Psoas muscle (tissue), 8 donors: Measurements from ENCODE around the gene TMEM119. TPM values are rescaled to one million over a fixed set of nuclear protein-coding genes. Genes with fewer than 3 reads are reported as not detected.
A peak's percentile ranks its signal among the peaks of the same experiment; 100 is the strongest.

Source experiments
- ATAC-seq, 4 donors: fragments of 200-7000 bp; cut with Tn5 transposase; one replicate each; pipeline ENCODE4 v1.9.1; 2020; ENCODE audit warnings: moderate library complexity in 3 of 4, mild to moderate bottlenecking in 2 of 4
- DNase-seq, 2 donors: peaks; one replicate each; pipeline ENCODE4 v3.0.0-alpha.2; 2020
- H3K27ac ChIP-seq: fragments of 200-600 bp; one replicate; pipeline ENCODE4 v1.8.0; 2022
- H3K27me3 ChIP-seq, 3 donors: fragments of 200-600 bp in 1 of 3; one replicate each; pipeline versions ENCODE4 v1.6.1 to v1.8.0; 2013 to 2022; ENCODE audit warnings: low read length in 2 of 3, mild to moderate bottlenecking in 2 of 3, moderate library complexity in 1 of 3; ENCODE audit not compliant: insufficient read depth in 3 of 3
- H3K36me3 ChIP-seq, 2 donors: fragments of 200-600 bp in 1 of 2; one replicate each; pipeline versions ENCODE4 v1.6.1 to v1.8.0; 2013 to 2022; ENCODE audit warnings: low read depth in 1 of 2, mild to moderate bottlenecking in 1 of 2, moderate library complexity in 1 of 2; ENCODE audit not compliant: insufficient read depth in 1 of 2
- H3K4me1 ChIP-seq: fragments of 200-600 bp; one replicate; pipeline ENCODE4 v1.8.0; 2022
- H3K4me3 ChIP-seq: fragments of 200-600 bp; one replicate; pipeline ENCODE4 v1.8.0; 2022; ENCODE audit warnings: mild to moderate bottlenecking
- H3K9me3 ChIP-seq: fragments of 200-600 bp; one replicate; pipeline ENCODE4 v1.8.0; 2022
- CTCF ChIP-seq: fragments of 200-600 bp; IDR thresholded peaks from one replicate; pipeline ENCODE4 v1.8.0; 2022; ENCODE audit warnings: antibody characterized with exemption
- WGBS, 3 donors: extraction: QIAGEN DNeasy Blood & Tissue Kit; methylation state at CpG; one replicate each; pipeline versions ENCODE4 v1.1.6 to v1.1.7; 2013; 5-methylcytosine and 5-hydroxymethylcytosine counted together
- intact Hi-C, 2 donors: fragments of 100-400 bp; cut with DNase I; formaldehyde crosslinking; loops; one replicate each; pipeline versions ENCODE4 v1.11.0 to v1.14.2; 2022
- polyA plus RNA-seq, 3 donors: library from polyadenylated mRNA; stranded (reverse); fragments of 200-250 nt; gene quantifications; one replicate each; pipeline ENCODE4 v1.2.3, GENCODE V29; 2013
- total RNA-seq, 4 donors: library from RNA; stranded (reverse); fragmentation: NEBNext Ultra II Directional in 2 of 4; extraction: Animal tissue kit (Norgen Biotek cat#: 25700) in 2 of 4; gene quantifications; one replicate each; pipeline versions ENCODE4 v1.2.1 to v1.2.4, GENCODE V29; 2021 to 2023
- donor health status: healthy with polysubstance abuse.
- donor health status: DM: no; HTN: no; CAD: no; lungs with moderate emphysema.
- donor health status: Bipolar disorder and iron deficiency.
- donor health status: healthy.
- donor health status: DM: yes; HTN: yes; CAD: no.
- donor health status: DM: no; HTN: no; CAD: no.
- donor health status: DM: no; HTN: no; CAD: no.
- donor health status: DM: yes; HTN: yes; CAD: no.

The TMEM119 gene
- total and polyA plus RNA-seq, 7 donors, result 0.25 to 2.6 (median 0.36) TPM

DNA sequence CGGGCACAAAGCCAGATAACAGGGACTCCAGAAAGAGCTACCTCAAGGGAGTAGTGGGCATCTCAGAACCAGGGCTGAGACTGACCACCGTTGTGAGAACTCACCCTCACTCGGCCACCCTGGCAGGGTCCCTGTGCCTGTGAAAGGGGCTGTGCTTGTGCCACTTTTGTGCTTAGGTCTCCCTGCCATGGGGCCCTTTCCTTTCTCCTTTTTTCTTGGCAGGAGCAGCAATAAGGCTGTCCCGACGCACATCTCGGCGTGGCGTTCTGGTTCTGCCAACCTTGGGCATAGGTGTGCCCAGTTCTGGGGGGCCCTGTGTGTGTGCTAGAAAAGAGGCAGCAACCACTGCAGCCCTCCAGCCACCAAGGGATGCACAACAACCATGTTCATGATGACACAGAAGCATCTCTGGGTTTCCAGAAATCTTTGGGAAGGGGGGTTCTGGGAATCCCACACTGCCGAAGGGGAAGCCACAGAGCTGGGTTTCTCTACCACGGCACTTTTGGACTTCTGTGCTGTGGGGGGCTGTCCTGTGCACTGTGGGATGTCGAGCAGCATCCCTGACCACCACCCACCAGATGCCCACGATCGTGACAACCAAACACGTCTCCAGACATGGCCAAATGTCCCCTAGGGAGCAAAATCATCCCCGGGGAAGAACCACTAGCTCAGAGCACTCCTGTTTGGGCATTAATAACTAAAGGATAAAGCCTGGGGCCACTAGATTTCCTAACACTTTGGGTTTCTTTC lies 13.1 kb upstream of the TMEM119 start:
- intact Hi-C loops, result no loop called here
- H3K36me3 ChIP-seq, result no peaks in the 10 kb centered on the region
- no peak overlapping the region for H3K27ac ChIP-seq
- DNase-seq, result no peak
- WGBS, 3 donors, result 70 to 82% (median 75%) methylated on average over 15 of the region's 15 CpGs
- H3K27me3 ChIP-seq, result peaks cover 0 to 3% (median 0%) of the 10 kb centered on the region in 3 donors
- ATAC-seq, result no peak
- no peaks in the 10 kb centered on the region for H3K4me1 ChIP-seq
- H3K4me3 ChIP-seq, result no peak overlapping the region
- TF ChIP-seq CTCF, result no peak
- peaks cover 5% of the 10 kb centered on the region for H3K9me3 ChIP-seq

DNA sequence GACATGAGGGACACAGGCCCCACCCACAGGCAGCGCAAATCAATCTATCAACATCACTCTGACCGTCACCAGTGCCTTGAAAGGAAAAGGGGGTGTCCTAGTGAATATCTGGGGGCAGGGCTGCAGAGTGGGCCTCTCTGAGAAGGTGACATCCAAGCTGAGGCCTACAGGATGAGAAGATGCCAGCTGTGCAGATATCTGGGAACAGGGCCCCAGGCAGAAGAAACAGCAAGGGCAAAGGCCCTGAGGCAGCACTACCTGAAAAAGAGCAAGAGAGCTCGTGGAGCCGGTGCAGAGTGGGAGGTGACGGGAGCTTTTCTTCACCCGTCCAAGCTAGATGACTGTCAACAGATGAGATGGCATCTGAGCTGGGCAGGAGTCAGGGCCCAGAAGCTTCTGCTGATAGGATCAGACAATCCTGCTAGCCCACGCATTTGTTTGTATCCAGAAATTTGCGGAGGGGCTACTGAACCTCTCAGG lies 12.5 kb upstream of the TMEM119 start:
- Histone ChIP-seq H3K9me3 (no peaks in the 10 kb centered on the region), H3K4me3 (no peak overlapping the region), H3K27me3 (peaks cover 0 to 3% (median 0%) of the 10 kb centered on the region in 3 donors), H3K4me1 (no peaks in the 10 kb centered on the region), H3K27ac (no peak overlapping the region), H3K36me3 (no peaks in the 10 kb centered on the region)
- intact Hi-C loops, result no loop called here
- ATAC-seq (no peak), DNase-seq (no peak)
- WGBS, 3 donors, result 87 to 92% (median 91%) methylated on average over 8 of the region's 8 CpGs
- no peak for TF ChIP-seq CTCF

DNA sequence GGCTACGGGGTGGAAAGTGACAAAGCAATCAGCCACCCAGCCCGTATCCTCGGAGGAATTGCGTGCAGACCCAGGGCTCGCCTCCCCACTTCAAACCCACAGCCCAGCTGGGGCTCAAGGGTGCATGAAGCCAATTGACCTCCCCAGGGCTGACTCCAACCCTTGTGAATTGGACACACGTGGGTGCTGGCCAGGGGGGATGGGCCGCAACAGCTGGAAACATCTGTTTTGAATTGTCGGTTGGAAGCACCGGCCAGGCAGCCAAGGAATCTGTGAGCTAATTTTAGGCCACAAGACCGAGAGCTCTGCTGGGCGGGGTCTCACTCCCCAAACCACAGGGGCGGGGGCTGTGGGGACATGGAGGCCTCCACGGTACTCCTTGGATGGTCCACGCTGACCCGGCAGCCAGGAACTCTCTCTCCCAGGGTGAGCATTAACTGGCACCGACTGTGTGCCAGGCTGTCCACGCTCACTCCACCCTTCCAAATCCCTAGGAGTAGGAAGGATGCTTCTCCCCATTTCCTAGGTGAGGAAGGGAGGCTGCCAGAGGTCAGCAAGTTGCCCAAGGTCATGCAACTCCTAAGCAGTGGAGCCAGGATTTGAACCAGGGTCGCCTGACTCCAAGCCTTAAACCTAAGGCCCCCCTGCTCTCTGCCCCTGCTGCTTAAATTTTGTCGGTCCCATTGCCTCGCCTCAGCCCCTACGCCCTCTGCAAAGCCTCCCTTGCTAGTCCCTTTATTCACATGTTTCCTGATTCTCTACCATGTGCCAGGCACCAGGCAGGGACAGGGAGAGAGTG lies 11.9 kb upstream of the TMEM119 start:
- no peaks in the 10 kb centered on the region for H3K4me1 ChIP-seq
- H3K4me3 ChIP-seq, result no peak overlapping the region
- no peaks in the 10 kb centered on the region for H3K9me3 ChIP-seq
- no peaks in the 10 kb centered on the region for H3K36me3 ChIP-seq
- ATAC-seq (peak; percentile 32 to 56 (median 52)), DNase-seq (peak; percentile 75 to 82)
- no peak for TF ChIP-seq CTCF
- H3K27me3 ChIP-seq, result peaks cover 0 to 3% (median 0%) of the 10 kb centered on the region in 3 donors
- intact Hi-C loops, result no loop called here
- H3K27ac ChIP-seq, result no peak overlapping the region
- WGBS, 3 donors, result 27 to 34% (median 31%) methylated on average over 21 of the region's 21 CpGs

DNA sequence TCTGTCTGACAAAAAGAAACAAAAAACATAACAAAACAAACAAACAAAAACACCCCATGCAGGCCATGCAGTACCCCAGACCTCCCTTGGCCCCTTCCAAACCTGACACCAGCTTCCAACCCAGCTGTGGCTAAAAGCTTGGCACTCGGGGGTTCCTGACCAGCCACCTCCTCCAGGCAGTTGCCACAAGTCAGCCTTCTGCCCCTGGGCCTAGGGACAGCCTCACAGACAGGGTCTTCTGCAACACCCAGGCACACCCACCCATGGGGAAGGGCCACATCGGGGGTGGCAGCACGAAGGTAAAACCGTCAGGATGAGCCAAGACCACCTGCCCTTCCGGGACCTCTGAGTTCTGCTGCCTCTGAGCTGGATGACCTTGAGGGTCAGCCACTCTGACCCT lies 10.7 kb upstream of the TMEM119 start:
- H3K27me3 ChIP-seq, result peaks cover 0 to 3% (median 0%) of the 10 kb centered on the region in 3 donors
- no peaks in the 10 kb centered on the region for H3K9me3 ChIP-seq
- ATAC-seq (no peak), DNase-seq (no peak)
- intact Hi-C loops, result no loop called here
- WGBS, 3 donors, result 77 to 82% (median 82%) methylated on average over 5 of the region's 5 CpGs
- no peak overlapping the region for H3K27ac ChIP-seq
- no peak for TF ChIP-seq CTCF
- no peak overlapping the region for H3K4me3 ChIP-seq
- H3K4me1 ChIP-seq, result no peaks in the 10 kb centered on the region
- H3K36me3 ChIP-seq, result no peaks in the 10 kb centered on the region
